ENCODE measurements around the gene DRD1. TPM values are rescaled to one million over a fixed set of nuclear protein-coding genes. Genes with fewer than 3 reads are reported as not detected.

DRD1 gene
- total and polyA plus RNA-seq, 2 experiments from 2014 or later, result 0.25 to 1.2 TPM

GRCh38 chr5:175464942-175465233, 20.9 kb upstream of the DRD1 start:
- Histone ChIP-seq H3K4me1 (ENCODE audit: insufficient read depth) (no peaks in the 10 kb centered on the region), H3K9me2 (replicated peaks; ENCODE audit: insufficient read depth) (no peaks in the 10 kb centered on the region), H3K4me2 (no peak overlapping the region), H3K27me3 (no peaks in the 10 kb centered on the region), H4K20me1 (ENCODE audit: insufficient read depth, poor library complexity, severe bottlenecking) (no peaks in the 10 kb centered on the region), H3K4me3 (no peak overlapping the region), H3K36me3 (replicated peaks; ENCODE audit: insufficient read depth, low read depth) (no peaks in the 10 kb centered on the region), H3K79me2 (no peaks in the 10 kb centered on the region), H2AFZ (no peak overlapping the region), H3K27ac (no peak overlapping the region), H3K9me3 (ENCODE audit: low read depth) (no peaks in the 10 kb centered on the region)
- TF ChIP-seq, protein P1, sequence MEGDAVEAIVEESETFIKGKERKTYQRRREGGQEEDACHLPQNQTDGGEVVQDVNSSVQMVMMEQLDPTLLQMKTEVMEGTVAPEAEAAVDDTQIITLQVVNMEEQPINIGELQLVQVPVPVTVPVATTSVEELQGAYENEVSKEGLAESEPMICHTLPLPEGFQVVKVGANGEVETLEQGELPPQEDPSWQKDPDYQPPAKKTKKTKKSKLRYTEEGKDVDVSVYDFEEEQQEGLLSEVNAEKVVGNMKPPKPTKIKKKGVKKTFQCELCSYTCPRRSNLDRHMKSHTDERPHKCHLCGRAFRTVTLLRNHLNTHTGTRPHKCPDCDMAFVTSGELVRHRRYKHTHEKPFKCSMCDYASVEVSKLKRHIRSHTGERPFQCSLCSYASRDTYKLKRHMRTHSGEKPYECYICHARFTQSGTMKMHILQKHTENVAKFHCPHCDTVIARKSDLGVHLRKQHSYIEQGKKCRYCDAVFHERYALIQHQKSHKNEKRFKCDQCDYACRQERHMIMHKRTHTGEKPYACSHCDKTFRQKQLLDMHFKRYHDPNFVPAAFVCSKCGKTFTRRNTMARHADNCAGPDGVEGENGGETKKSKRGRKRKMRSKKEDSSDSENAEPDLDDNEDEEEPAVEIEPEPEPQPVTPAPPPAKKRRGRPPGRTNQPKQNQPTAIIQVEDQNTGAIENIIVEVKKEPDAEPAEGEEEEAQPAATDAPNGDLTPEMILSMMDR (IDR thresholded peaks at IDR 0.05; ENCODE audit: poor library complexity), result no peak
- TF ChIP-seq EZH2phosphoT487 (IDR thresholded peaks at IDR 0.05; ENCODE audit: low read depth, severe bottlenecking, unreplicated experiment), result no peak
- TF ChIP-seq EZH2 (IDR thresholded peaks at IDR 0.05; ENCODE audit: borderline replicate concordance), result no peak
- WGBS (ENCODE audit: low lambda C conversion rate, missing lambda C conversion rate), result 10% methylated on average over 3 of the region's 3 CpGs
- no peak for DNase-seq (ENCODE audit: low spot score)

DNA sequence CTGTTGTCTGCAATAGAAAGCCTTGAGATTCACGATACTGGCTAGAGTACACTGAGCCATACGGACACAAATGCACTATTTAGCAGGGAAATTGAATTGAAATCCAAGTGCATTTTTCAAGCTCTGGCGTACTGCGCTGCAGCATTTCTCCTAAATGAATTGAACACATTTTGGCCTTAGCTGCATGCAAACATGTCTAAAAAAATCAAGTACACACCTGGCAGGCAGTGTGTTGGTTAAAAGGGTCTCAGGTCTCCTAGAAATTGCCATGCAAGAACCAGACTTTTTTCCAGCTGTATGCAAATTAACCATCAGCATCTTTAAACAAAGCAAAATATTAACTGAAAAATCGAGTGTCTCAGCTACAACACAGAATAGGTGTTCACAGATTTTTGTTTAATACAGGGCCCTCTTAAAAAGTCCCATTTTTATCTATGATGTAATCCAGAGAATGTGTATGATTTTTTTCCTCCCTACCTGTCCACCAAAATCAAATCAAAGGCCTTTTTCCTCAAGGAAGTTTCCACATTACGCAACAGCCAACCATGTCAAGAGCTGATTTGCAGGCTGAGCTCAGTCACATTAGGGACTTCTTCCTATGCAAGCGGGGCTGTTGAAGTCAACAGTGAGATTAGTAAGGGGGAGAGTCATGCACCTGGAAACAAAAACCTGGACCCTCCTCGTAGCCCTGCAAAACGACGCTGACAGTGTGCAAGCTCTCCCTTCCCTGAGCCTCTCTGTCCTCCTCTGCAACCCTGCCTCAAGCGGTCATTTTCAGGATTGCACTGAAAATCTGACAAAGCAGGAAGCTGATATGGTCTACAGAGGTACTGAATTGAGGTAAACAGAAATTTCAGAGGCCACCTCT, 20.3 kb upstream of the DRD1 start:
- Histone ChIP-seq H3K79me2 (no peaks in the 10 kb centered on the region), H3K36me3 (replicated peaks; ENCODE audit: insufficient read depth, low read depth) (no peaks in the 10 kb centered on the region), H3K4me1 (ENCODE audit: insufficient read depth) (no peaks in the 10 kb centered on the region), H3K4me3 (no peak overlapping the region), H3K9me3 (ENCODE audit: low read depth) (no peaks in the 10 kb centered on the region), H2AFZ (no peak overlapping the region), H3K4me2 (peak overlapping the region; percentile 25), H3K27ac (no peak overlapping the region), H3K27me3 (no peaks in the 10 kb centered on the region), H4K20me1 (ENCODE audit: insufficient read depth, poor library complexity, severe bottlenecking) (no peaks in the 10 kb centered on the region), H3K9me2 (replicated peaks; ENCODE audit: insufficient read depth) (no peaks in the 10 kb centered on the region)
- DNase-seq (ENCODE audit: low spot score), result peak; percentile 73
- 43% methylated on average over 11 of the region's 11 CpGs for WGBS (ENCODE audit: low lambda C conversion rate, missing lambda C conversion rate)
- TF ChIP-seq, protein P1 (IDR thresholded peaks at IDR 0.05; ENCODE audit: poor library complexity), result peak; percentile 59
- TF ChIP-seq EZH2 (IDR thresholded peaks at IDR 0.05; ENCODE audit: borderline replicate concordance), result no peak

DNA sequence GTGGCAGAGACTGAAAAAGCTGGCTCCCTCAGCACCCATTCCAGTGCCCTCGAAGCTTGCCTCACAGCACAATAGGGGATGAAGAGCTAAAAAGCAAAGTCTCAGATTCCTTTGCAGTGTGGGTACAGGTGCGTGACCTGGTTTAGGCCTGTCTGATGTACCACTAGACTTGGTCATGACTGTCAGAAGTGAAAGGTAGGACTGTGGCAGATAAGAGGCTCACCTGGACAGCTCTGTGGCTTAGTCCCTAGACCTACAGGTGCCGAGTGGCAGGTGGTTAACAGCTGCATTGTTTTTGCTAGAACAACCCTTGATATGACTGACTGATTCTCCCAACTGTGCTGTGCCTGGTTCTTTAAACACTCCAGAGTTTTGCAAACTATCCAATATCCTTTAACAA, 19.7 kb upstream of the DRD1 start:
- H3K27me3 ChIP-seq, result no peaks in the 10 kb centered on the region
- 75% methylated on average over 3 of the region's 3 CpGs for WGBS (ENCODE audit: low lambda C conversion rate, missing lambda C conversion rate)
- TF ChIP-seq EZH2phosphoT487 (IDR thresholded peaks at IDR 0.05; ENCODE audit: low read depth, severe bottlenecking, unreplicated experiment), result no peak
- TF ChIP-seq, protein P1 (IDR thresholded peaks at IDR 0.05; ENCODE audit: poor library complexity), result no peak
- TF ChIP-seq EZH2 (IDR thresholded peaks at IDR 0.05; ENCODE audit: borderline replicate concordance), result no peak
- no peaks in the 10 kb centered on the region for H3K36me3 ChIP-seq (replicated peaks; ENCODE audit: insufficient read depth, low read depth)
- H3K79me2 ChIP-seq, result no peaks in the 10 kb centered on the region
- DNase-seq (ENCODE audit: low spot score), result no peak
- no peak overlapping the region for H3K27ac ChIP-seq
- no peak overlapping the region for H3K4me2 ChIP-seq
- no peak overlapping the region for H3K4me3 ChIP-seq
- H3K4me1 ChIP-seq (ENCODE audit: insufficient read depth), result no peaks in the 10 kb centered on the region
- no peaks in the 10 kb centered on the region for H3K9me3 ChIP-seq (ENCODE audit: low read depth)
- H4K20me1 ChIP-seq (ENCODE audit: insufficient read depth, poor library complexity, severe bottlenecking), result no peaks in the 10 kb centered on the region
- no peak overlapping the region for H2AFZ ChIP-seq
- H3K9me2 ChIP-seq (replicated peaks; ENCODE audit: insufficient read depth), result no peaks in the 10 kb centered on the region
